HCT116 (cell line): ENCODE data around the gene CDK7. TPM values are rescaled to one million over a fixed set of nuclear protein-coding genes. Genes with fewer than 3 reads are reported as not detected.

Experiments
- ATAC-seq: fragments of 200-7000 bp; cut with Tn5 transposase; 2 replicates; pipeline ENCODE4 v1.9.1; 2020; ENCODE audit warnings: mild to moderate bottlenecking, moderate library complexity
- BruUV-seq: library from RNA; stranded (reverse); fragments of 400-500 nt; replicated peaks from 2 replicates; lab custom pipeline; 2021; lab: Mats Ljungman, UMichigan
- CTCF ChIA-PET: fragments of 300-600 bp; sonication (Branson Sonifier 250); formaldehyde crosslinking; loops from one replicate; lab custom pipeline; 2021; ENCODE audit warnings: antibody characterized with exemption; lab: Charles Lee
- POLR2A ChIA-PET: fragments of 300-600, 350-600 bp; sonication (Branson Sonifier 250); formaldehyde crosslinking; loops from one replicate; lab custom pipeline; 2021; ENCODE audit warnings: antibody characterized with exemption; lab: Charles Lee
- RAD21 ChIA-PET, 2 experiments: fragments of 300-600 bp; sonication (Branson Sonifier 250); formaldehyde crosslinking; loops; one replicate each; lab custom pipeline; 2023; ENCODE audit warnings: low total read pairs in 2 of 2; ENCODE audit not compliant: uncharacterized antibody in 2 of 2, unreplicated experiment in 2 of 2, low non-redundant PET in 1 of 2; lab: Charles Lee
- DNase-seq: peaks from one replicate; pipeline ENCODE4 v3.0.0-alpha.2; 2010; ENCODE audit warnings: low read depth, low spot score
- H2AFZ ChIP-seq: fragments of 200-600 bp; shearing (Covaris generic), sonication (generic); 2 replicates; pipeline ENCODE4 v1.6.1; 2017; ENCODE audit warnings: low read depth, mixed run types, mixed read lengths, antibody characterized with exemption, low read length; ENCODE audit not compliant: poor library complexity, severe bottlenecking
- H3K27ac ChIP-seq: 2 replicates; pipeline ENCODE4 v1.5.1; 2012; ENCODE audit warnings: low read depth, low read length
- H3K27me3 ChIP-seq: fragments of 200-600 bp; sonication (generic); 2 replicates; pipeline ENCODE4 v1.6.1; 2016; ENCODE audit warnings: mixed run types, low read length, mixed read lengths; ENCODE audit not compliant: insufficient read depth
- H3K36me3 ChIP-seq, 2 experiments: fragments of 200-500 bp in 1 of 2; fragments of 200-600 bp in 1 of 2; sonication (Bioruptor generic) in 1 of 2; sonication (generic) in 1 of 2; 2 replicates each; pipeline versions ENCODE4 v1.5.1 to v1.6.1; 2014 to 2016; ENCODE audit warnings: low read length in 2 of 2, inconsistent platforms in 1 of 2, mixed read lengths in 1 of 2, mixed run types in 1 of 2; ENCODE audit not compliant: insufficient read depth in 2 of 2, control insufficient read depth in 1 of 2
- H3K4me1 ChIP-seq, 2 experiments: fragments of 200-600 bp in 1 of 2; sonication (generic) in 1 of 2; 2 replicates each; pipeline versions ENCODE4 v1.5.1 to v1.6.1; 2012 to 2017; ENCODE audit warnings: low read length in 2 of 2, inconsistent platforms in 1 of 2, mild to moderate bottlenecking in 1 of 2, mixed read lengths in 1 of 2, mixed run types in 1 of 2, moderate library complexity in 1 of 2; ENCODE audit not compliant: insufficient read depth in 2 of 2, control insufficient read depth in 1 of 2
- H3K4me2 ChIP-seq: fragments of 200-600 bp; sonication (generic); 2 replicates; pipeline ENCODE4 v1.6.1; 2017; ENCODE audit warnings: mixed run types, low read length, mixed read lengths
- H3K4me3 ChIP-seq, 2 experiments: fragments of 200-600 bp in 1 of 2; sonication (generic) in 1 of 2; replicated peaks in 1 of 2; 2 replicates each; pipeline ENCODE4 v1.5.1; 2011 to 2016; ENCODE audit warnings: low read length in 2 of 2, control low read depth in 1 of 2, low read depth in 1 of 2, mild to moderate bottlenecking in 1 of 2, mixed read lengths in 1 of 2, mixed run types in 1 of 2
- H3K79me2 ChIP-seq: fragments of 200-600 bp; sonication (generic); 2 replicates; pipeline ENCODE4 v1.6.1; 2017; ENCODE audit warnings: mild to moderate bottlenecking, mixed run types, low read length, moderate library complexity, mixed read lengths; ENCODE audit not compliant: insufficient read depth
- H3K9ac ChIP-seq: fragments of 200-600 bp; sonication (generic); 2 replicates; pipeline ENCODE4 v1.6.1; 2016; ENCODE audit warnings: low read length, mixed read lengths
- H3K9me2 ChIP-seq: fragments of 200-600 bp; sonication (generic), shearing (Covaris generic); 2 replicates; pipeline ENCODE4 v1.6.1; 2017; ENCODE audit warnings: mixed run types, mild to moderate bottlenecking, moderate library complexity; ENCODE audit not compliant: insufficient read depth
- H3K9me3 ChIP-seq, 2 experiments: fragments of 200-500 bp in 1 of 2; fragments of 200-600 bp in 1 of 2; sonication (Bioruptor generic) in 1 of 2; sonication (generic) in 1 of 2; 2 replicates each; pipeline ENCODE4 v1.6.1; 2014 to 2017; ENCODE audit warnings: low read length in 2 of 2, mixed read lengths in 2 of 2, inconsistent platforms in 1 of 2, low read depth in 1 of 2, mild to moderate bottlenecking in 1 of 2, mixed run types in 1 of 2, moderate library complexity in 1 of 2; ENCODE audit not compliant: control insufficient read depth in 1 of 2, insufficient read depth in 1 of 2
- H4K20me1 ChIP-seq: fragments of 200-600 bp; sonication (generic), shearing (Covaris generic); 2 replicates; pipeline ENCODE4 v1.6.1; 2017; ENCODE audit warnings: mixed run types, mild to moderate bottlenecking, moderate library complexity; ENCODE audit not compliant: insufficient read depth
- ATF3 ChIP-seq: IDR thresholded peaks from 2 replicates; pipeline ENCODE4 v1.6.1; 2012
- CTCF ChIP-seq, 3 experiments: fragments of 200-600 bp in 1 of 3; sonication (generic) in 1 of 3; IDR thresholded peaks in 2 of 3; conservative IDR thresholded peaks in 1 of 3; 2 replicates each; pipeline ENCODE4 v1.5.1; 2012 to 2017; ENCODE audit warnings: low read depth in 2 of 3, low read length in 2 of 3, antibody characterized with exemption in 1 of 3, borderline replicate concordance in 1 of 3, control low read depth in 1 of 3, mild to moderate bottlenecking in 1 of 3, mixed read lengths in 1 of 3, mixed run types in 1 of 3, moderate library complexity in 1 of 3; ENCODE audit not compliant: insufficient read depth in 1 of 3
- EGR1 ChIP-seq: IDR thresholded peaks from 2 replicates; pipeline ENCODE4 v1.6.1; 2012; ENCODE audit warnings: low read depth
- POLR2A ChIP-seq: IDR thresholded peaks from 2 replicates; pipeline ENCODE4 v1.7.0; 2011; ENCODE audit warnings: borderline replicate concordance; ENCODE audit not compliant: insufficient read depth, insufficient read length; ENCODE audit errors: extremely low read depth
- POLR2AphosphoS5 ChIP-seq: IDR thresholded peaks from 2 replicates; pipeline ENCODE4 v1.6.1; 2011; ENCODE audit warnings: mild to moderate bottlenecking, low read depth, low read length, moderate library complexity
- RAD21 ChIP-seq: IDR thresholded peaks from 2 replicates; pipeline ENCODE4 v1.6.1; 2012; ENCODE audit warnings: low read depth, mild to moderate bottlenecking
- REST ChIP-seq: IDR thresholded peaks from 2 replicates; pipeline ENCODE4 v1.6.1; 2012; ENCODE audit warnings: low read depth
- SRF ChIP-seq: IDR thresholded peaks from 2 replicates; pipeline ENCODE4 v1.6.1; 2012; ENCODE audit warnings: low read depth
- ZFX ChIP-seq: fragments of 450-650 bp; IDR thresholded peaks from 2 replicates; pipeline ENCODE4 v1.6.1; 2017
- intact Hi-C: fragments of 100-400 bp; cut with micrococcal nuclease; formaldehyde crosslinking; loops from 2 replicates; pipeline ENCODE4 v1.10.0; 2022
- total RNA-seq: library from RNA; stranded (reverse); gene quantifications from one replicate; pipeline ENCODE4 v1.2.1, GENCODE V29; 2021; ENCODE audit not compliant: unreplicated experiment

CDK7 gene
- total RNA-seq, 1 experiment from 2014 or later = 67.0 TPM

GRCh38 chr5:69313428-69313827 lies 78.7 kb downstream of the CDK7 start:
- no peak for DNase-seq
- POLR2A ChIA-PET = no interaction called here

More at GRCh38 chr5:69313428-69313827, 78.7 kb downstream of the CDK7 start:
- H3K79me2 ChIP-seq = no peaks in the 10 kb centered on the region
- ChIA-PET RAD21 (no interaction called here), CTCF (no interaction called here)
- no peak overlapping the region for H2AFZ ChIP-seq
- intact Hi-C loops = loop anchor here (10.0 kb wide), 1 partner anchor 189 kb away; no protein-coding TSS in a partner anchor
- H3K4me1 ChIP-seq = no peaks in the 10 kb centered on the region
- H3K9ac ChIP-seq = no peak overlapping the region
- H4K20me1 ChIP-seq = no peaks in the 10 kb centered on the region
- ATAC-seq = no peak
- peaks cover 5 to 15% of the 10 kb centered on the region in 2 experiments; a peak in 2 of 4 replicates for H3K36me3 ChIP-seq
- H3K27me3 ChIP-seq = no peaks in the 10 kb centered on the region
- no peak overlapping the region for H3K4me2 ChIP-seq
- no TSS peak for BruUV-seq
- H3K9me3 ChIP-seq = no peaks in the 10 kb centered on the region
- TF ChIP-seq ZFX (no peak), ATF3 (no peak), SRF (no peak), CTCF (IDR thresholded peaks at IDR 0.05 in 2 of 3, conservative IDR thresholded peaks at IDR 0.05 in 1 of 3; ENCODE audit: borderline replicate concordance in 1 of 3, insufficient read depth in 1 of 3, low read depth in 2 of 3, low read length in 2 of 3) (no peak), RAD21 (no peak), REST (no peak), POLR2A (no peak), EGR1 (no peak), POLR2AphosphoS5 (no peak)
- no peak overlapping the region for H3K4me3 ChIP-seq
- H3K27ac ChIP-seq = no peak overlapping the region
- H3K9me2 ChIP-seq = no peaks in the 10 kb centered on the region
